H1 (cell line): Measurements from ENCODE around the gene JAKMIP3. TPM values are rescaled to one million over a fixed set of nuclear protein-coding genes. Genes with fewer than 3 reads are reported as not detected.

Experiments used
- CTCF ChIA-PET: fragments of 300-600 bp; sonication (Branson Sonifier 250); formaldehyde crosslinking; loops from one replicate; lab custom pipeline; 2021; ENCODE audit not compliant: partially characterized antibody; lab: Charles Lee
- POLR2A ChIA-PET: fragments of 300-600 bp; sonication (Branson Sonifier 250); formaldehyde crosslinking; loops from one replicate; lab custom pipeline; 2021; ENCODE audit warnings: inconsistent platforms; ENCODE audit not compliant: partially characterized antibody; lab: Charles Lee
- DNase-seq, 2 experiments: peaks; one replicate each; pipeline versions ENCODE4 v3.0.0 to v3.0.0-alpha.2; 2010 to 2022; ENCODE audit warnings: low spot score in 2 of 2, low read depth in 1 of 2, mixed read lengths in 1 of 2
- FAIRE-seq: peaks from 2 replicates; lab custom pipeline; 2011; peaks lifted over from hg19 to GRCh38; lab: Jason Lieb, UNC
- H2AFZ ChIP-seq: 2 replicates; pipeline ENCODE4 v1.8.1; 2012; ENCODE audit warnings: low read length, inconsistent platforms
- H2AK5ac ChIP-seq: 2 replicates; pipeline ENCODE4 v1.6.1; 2013; ENCODE audit warnings: low read depth, low read length
- H2BK120ac ChIP-seq: replicated peaks from 2 replicates; pipeline ENCODE3; 2013; ENCODE audit warnings: low read depth, low read length, inconsistent platforms
- H2BK12ac ChIP-seq: 2 replicates; pipeline ENCODE4 v1.6.1; 2013; ENCODE audit warnings: low read depth, low read length
- H2BK15ac ChIP-seq: 2 replicates; pipeline ENCODE4 v1.6.1; 2013; ENCODE audit warnings: low read length
- H2BK20ac ChIP-seq: 2 replicates; pipeline ENCODE4 v1.6.1; 2013; ENCODE audit warnings: low read length
- H2BK5ac ChIP-seq: 2 replicates; pipeline ENCODE4 v1.6.1; 2013; ENCODE audit warnings: low read depth, low read length
- H3K14ac ChIP-seq: 2 replicates; pipeline ENCODE4 v1.6.1; 2013; ENCODE audit warnings: inconsistent platforms; ENCODE audit not compliant: insufficient read length
- H3K18ac ChIP-seq: 2 replicates; pipeline ENCODE4 v1.6.1; 2013; ENCODE audit warnings: low read length; ENCODE audit errors: extremely low read depth
- H3K23ac ChIP-seq: 2 replicates; pipeline ENCODE4 v1.6.1; 2013; ENCODE audit warnings: inconsistent platforms; ENCODE audit not compliant: insufficient read length
- H3K23me2 ChIP-seq: 2 replicates; pipeline ENCODE4 v1.6.1; 2013; ENCODE audit warnings: low read depth, low read length
- H3K27ac ChIP-seq: 2 replicates; pipeline ENCODE4 v1.6.1; 2011; ENCODE audit warnings: low read depth, low read length, inconsistent platforms
- H3K27me3 ChIP-seq, 4 experiments: replicated peaks in 1 of 4; 1 replicate in 1 of 4; 2 replicates in 3 of 4; pipeline versions ENCODE4 v1.6.1 to v1.8.1; 2011 to 2013; ENCODE audit warnings: low read length in 3 of 4, mild to moderate bottlenecking in 3 of 4, inconsistent platforms in 2 of 4, mixed read lengths in 2 of 4, moderate library complexity in 1 of 4; ENCODE audit not compliant: control insufficient read depth in 3 of 4, insufficient read depth in 3 of 4; ENCODE audit errors: extremely low read depth in 1 of 4
- H3K36me3 ChIP-seq, 4 experiments: 2 replicates each; pipeline versions ENCODE4 v1.6.1 to v1.8.1; 2011 to 2013; ENCODE audit warnings: mild to moderate bottlenecking in 4 of 4, low read length in 3 of 4, moderate library complexity in 2 of 4, control low read depth in 1 of 4, inconsistent platforms in 1 of 4; ENCODE audit not compliant: insufficient read depth in 4 of 4, control insufficient read depth in 2 of 4
- H3K4ac ChIP-seq: replicated peaks from 2 replicates; pipeline ENCODE3; 2013; ENCODE audit warnings: low read length, low read depth, mixed read lengths, inconsistent platforms; ENCODE audit not compliant: insufficient read length
- H3K4me1 ChIP-seq, 4 experiments: replicated peaks in 1 of 4; 1 replicate in 1 of 4; 2 replicates in 3 of 4; pipeline versions ENCODE4 v1.6.1 to v1.8.1; 2011 to 2013; ENCODE audit warnings: low read length in 3 of 4, inconsistent platforms in 2 of 4, mixed read lengths in 1 of 4; ENCODE audit not compliant: insufficient read depth in 4 of 4, control insufficient read depth in 3 of 4
- H3K4me2 ChIP-seq, 2 experiments: 2 replicates each; pipeline versions ENCODE4 v1.6.1 to v1.8.1; 2011 to 2013; ENCODE audit warnings: low read depth in 2 of 2, low read length in 2 of 2, control low read depth in 1 of 2, inconsistent platforms in 1 of 2, mild to moderate bottlenecking in 1 of 2; ENCODE audit not compliant: insufficient read depth in 1 of 2
- H3K4me3 ChIP-seq, 4 experiments: fragments of 200-600, 300-600 bp in 1 of 4; sonication (generic), shearing (Covaris generic), sonication (Bioruptor Twin) in 1 of 4; 2 replicates each; pipeline versions ENCODE4 v1.5.1 to v1.8.1; 2011 to 2016; ENCODE audit warnings: low read length in 4 of 4, low read depth in 3 of 4, control low read depth in 2 of 4, inconsistent platforms in 2 of 4, mild to moderate bottlenecking in 2 of 4, mixed read lengths in 1 of 4, moderate library complexity in 1 of 4; ENCODE audit not compliant: insufficient read depth in 2 of 4; ENCODE audit errors: extremely low read depth in 1 of 4
- H3K56ac ChIP-seq: replicated peaks from 2 replicates; pipeline ENCODE3; 2013; ENCODE audit warnings: low read depth, mild to moderate bottlenecking, mixed read lengths, low read length, inconsistent platforms; ENCODE audit not compliant: insufficient read length
- H3K79me1 ChIP-seq: 2 replicates; pipeline ENCODE4 v1.6.1; 2013; ENCODE audit warnings: low read depth, low read length, control low read depth
- H3K79me2 ChIP-seq, 2 experiments: 2 replicates each; pipeline versions ENCODE4 v1.6.1 to v1.8.1; 2012 to 2013; ENCODE audit warnings: low read length in 2 of 2, mild to moderate bottlenecking in 2 of 2, inconsistent platforms in 1 of 2; ENCODE audit not compliant: insufficient read depth in 2 of 2, control insufficient read depth in 1 of 2
- H3K9ac ChIP-seq, 4 experiments: replicated peaks in 1 of 4; 1 replicate in 1 of 4; 2 replicates in 3 of 4; pipeline versions ENCODE4 v1.6.1 to v1.8.1; 2011 to 2013; ENCODE audit warnings: low read depth in 3 of 4, low read length in 3 of 4, control low read depth in 2 of 4, mild to moderate bottlenecking in 2 of 4, moderate library complexity in 2 of 4, inconsistent platforms in 1 of 4; ENCODE audit errors: extremely low read depth in 1 of 4
- H3K9me3 ChIP-seq, 2 experiments: 2 replicates each; pipeline versions ENCODE4 v1.6.1 to v1.8.1; 2012 to 2013; ENCODE audit warnings: mild to moderate bottlenecking in 2 of 2, moderate library complexity in 2 of 2, control low read depth in 1 of 2, inconsistent platforms in 1 of 2, low read depth in 1 of 2, low read length in 1 of 2, mixed read lengths in 1 of 2; ENCODE audit not compliant: insufficient read depth in 2 of 2
- H4K20me1 ChIP-seq, 2 experiments: replicated peaks in 1 of 2; 2 replicates each; pipeline versions ENCODE3 to v1.8.1; 2011 to 2013; ENCODE audit warnings: inconsistent platforms in 2 of 2, low read length in 2 of 2, mild to moderate bottlenecking in 1 of 2; ENCODE audit not compliant: insufficient read depth in 2 of 2, control insufficient read depth in 1 of 2
- H4K5ac ChIP-seq: 2 replicates; pipeline ENCODE4 v1.6.1; 2013; ENCODE audit warnings: low read length, low read depth, mixed read lengths, inconsistent platforms; ENCODE audit not compliant: insufficient read length
- H4K8ac ChIP-seq: 2 replicates; pipeline ENCODE4 v1.8.0; 2013; ENCODE audit warnings: mild to moderate bottlenecking, moderate library complexity, low read length, inconsistent platforms; ENCODE audit not compliant: insufficient read depth; ENCODE audit errors: extremely low read depth
- H4K91ac ChIP-seq: replicated peaks from 2 replicates; pipeline ENCODE3; 2013; ENCODE audit warnings: low read length, mixed read lengths, inconsistent platforms; ENCODE audit not compliant: insufficient read length
- BCL11A ChIP-seq, 2 experiments: IDR thresholded peaks; one replicate each; pipeline ENCODE4 v1.6.1; 2011; ENCODE audit warnings: low read depth in 2 of 2, low read length in 2 of 2, mild to moderate bottlenecking in 2 of 2
- CTBP2 ChIP-seq: IDR thresholded peaks from 2 replicates; pipeline ENCODE4 v1.7.0; 2011; ENCODE audit warnings: borderline replicate concordance, mild to moderate bottlenecking, moderate library complexity, mixed read lengths, low read length; ENCODE audit not compliant: insufficient read depth, insufficient read length
- CTCF ChIP-seq, 3 experiments: IDR thresholded peaks; 1 replicate in 2 of 3; 2 replicates in 1 of 3; pipeline versions ENCODE4 v1.5.1 to v1.6.1; 2011; ENCODE audit warnings: low read length in 3 of 3, mild to moderate bottlenecking in 3 of 3, inconsistent platforms in 2 of 3, low read depth in 1 of 3, moderate library complexity in 1 of 3; ENCODE audit not compliant: insufficient read depth in 1 of 3; ENCODE audit errors: control extremely low read depth in 1 of 3
- JUN ChIP-seq: IDR thresholded peaks from 2 replicates; pipeline ENCODE4 v1.6.1; 2011; ENCODE audit warnings: low read depth, mild to moderate bottlenecking, improper control_type of control experiment, low read length
- MAX ChIP-seq: IDR thresholded peaks from 2 replicates; pipeline ENCODE4 v1.6.1; 2012; ENCODE audit warnings: inconsistent platforms
- NANOG ChIP-seq: IDR thresholded peaks from 2 replicates; pipeline ENCODE4 v1.6.1; 2011; ENCODE audit warnings: low read length, low read depth, mild to moderate bottlenecking, inconsistent platforms; ENCODE audit not compliant: insufficient read depth, poor library complexity, severe bottlenecking
- NRF1 ChIP-seq: IDR thresholded peaks from 2 replicates; pipeline ENCODE4 v1.6.1; 2011; ENCODE audit warnings: mild to moderate bottlenecking, low read depth, low read length, improper control_type of control experiment
- PHF8 ChIP-seq: fragments of 200-600 bp; sonication (generic); conservative IDR thresholded peaks from 2 replicates; pipeline ENCODE4 v1.7.1; 2012; ENCODE audit warnings: low read depth, mild to moderate bottlenecking, inconsistent platforms, low read length, moderate library complexity
- SP4 ChIP-seq: IDR thresholded peaks from 2 replicates; pipeline ENCODE4 v1.6.1; 2012; ENCODE audit warnings: low read length, inconsistent platforms
- WGBS, 2 experiments: shearing (Covaris generic) in 1 of 2; methylation state at CpG; one replicate each; pipeline versions ENCODE4 v1.1.6 to v1.1.7; 2013 to 2015; ENCODE audit warnings: low lambda C conversion rate in 2 of 2, mixed read lengths in 2 of 2, inconsistent platforms in 1 of 2, low coverage in 1 of 2, missing lambda C conversion rate in 1 of 2; ENCODE audit not compliant: insufficient replicate concordance in 2 of 2, insufficient coverage in 1 of 2, insufficient read length in 1 of 2; ENCODE audit errors: extremely low coverage in 1 of 2, missing lambda C conversion rate in 1 of 2; 5-methylcytosine and 5-hydroxymethylcytosine counted together
- polyA plus RNA-seq, 7 experiments: library from polyadenylated mRNA; depleted of rRNA in 3 of 7; stranded (reverse) in 5 of 7; unstranded in 2 of 7; fragments of >200 nt in 5 of 7; fragments of 200-250 nt in 2 of 7; gene quantifications; 1 replicate in 5 of 7; 2 replicates in 1 of 7; 4 replicates in 1 of 7; pipeline versions ENCODE4 v1.2.1 to v1.2.3, GENCODE V29; 2011 to 2013; ENCODE audit warnings: missing spikeins in 2 of 7, mixed read lengths in 2 of 7
- total RNA-seq: library from RNA; stranded (reverse); fragmentation: NEBNext Ultra II Directional; extraction: Animal tissue kit (Norgen Biotek cat#: 25700); gene quantifications from 2 replicates; pipeline ENCODE4 v1.2.1, GENCODE V29; 2021

The JAKMIP3 gene
- total and polyA plus RNA-seq, 2 of the 8 experiments (the other 6 are each of a cell fraction or from before 2014, with no cell fraction given), result 0.83 to 0.91 TPM

- H2AK5ac ChIP-seq, result no peak overlapping the region
- H3K79me1 ChIP-seq, result no peaks in the 10 kb centered on the region; the same call in 1 of the 2 replicates
- no peaks in the 10 kb centered on the region for H4K20me1 ChIP-seq
- no peak overlapping the region for H2BK20ac ChIP-seq
- no peak for FAIRE-seq
- no peak overlapping the region for H2AFZ ChIP-seq
- H3K27me3 ChIP-seq, result no peaks in the 10 kb centered on the region
- H3K79me2 ChIP-seq, result no peaks in the 10 kb centered on the region
- no peak overlapping the region for H4K5ac ChIP-seq
- peaks cover 9 to 13% of the 10 kb centered on the region in 2 experiments; a peak in 2 of 4 replicates for H3K9me3 ChIP-seq
- no peak overlapping the region for H2BK120ac ChIP-seq
- H3K18ac ChIP-seq, result no peak overlapping the region
- no peak overlapping the region for H3K4ac ChIP-seq
- no peak overlapping the region for H3K23ac ChIP-seq
- CTCF ChIA-PET, result interaction anchor here (0.6 kb wide), 1 partner anchor 38 kb away, joined by 3 read pairs; no protein-coding TSS in a partner anchor
- H2BK5ac ChIP-seq, result no peak overlapping the region
- 95% methylated on average over 22 of the region's 22 CpGs; no CpG with 5 or more reads in 1 of the 2 experiments for WGBS, 2 experiments
- no peak overlapping the region; the same call in 1 of the 2 replicates for H4K8ac ChIP-seq
- H3K27ac ChIP-seq, result no peak overlapping the region
- H2BK15ac ChIP-seq, result peak overlapping the region; percentile 48; the same call in 1 of the 2 replicates
- no peaks in the 10 kb centered on the region for H3K23me2 ChIP-seq
- no peak overlapping the region for H2BK12ac ChIP-seq
- no peak for DNase-seq
- H3K4me1 ChIP-seq, result no peaks in the 10 kb centered on the region; a peak in 1 of 7 replicates
- H3K36me3 ChIP-seq, result no peaks in the 10 kb centered on the region
- no peak overlapping the region for H3K4me2 ChIP-seq
- no peak overlapping the region for H4K91ac ChIP-seq
- H3K14ac ChIP-seq, result no peak overlapping the region
- no peak overlapping the region for H3K9ac ChIP-seq
- no peak overlapping the region for H3K4me3 ChIP-seq
- no peak overlapping the region for H3K56ac ChIP-seq
- POLR2A ChIA-PET, result no interaction called here
- TF ChIP-seq SP4 (no peak), MAX (no peak), NANOG (no peak), PHF8 (no peak), NRF1 (no peak), BCL11A (IDR thresholded peaks at IDR 0.05; ENCODE audit: low read depth in 2 of 2, low read length in 2 of 2) (no peak), CTCF (IDR thresholded peaks at IDR 0.05; ENCODE audit: control extremely low read depth in 1 of 3, insufficient read depth in 1 of 3, low read depth in 1 of 3, low read length in 3 of 3) (no peak), CTBP2 (no peak), JUN (no peak)
These were observed 31.2 kb downstream of the JAKMIP3 start for GRCh38 chr10:132096863-132097478.
